Left hindlimb (tissue), 1 donor: Measurements from ENCODE around the gene MB21D2.
"Not testable (repeated sequence)": the region's sequence is repeated elsewhere in the genome, so short reads cannot be mapped to it uniquely, and the experiment has no call there.

Source experiments
- DNase-seq: peaks from one replicate; pipeline ENCODE4 v3.0.0-alpha.2; 2018

Gene MB21D2, protein sequence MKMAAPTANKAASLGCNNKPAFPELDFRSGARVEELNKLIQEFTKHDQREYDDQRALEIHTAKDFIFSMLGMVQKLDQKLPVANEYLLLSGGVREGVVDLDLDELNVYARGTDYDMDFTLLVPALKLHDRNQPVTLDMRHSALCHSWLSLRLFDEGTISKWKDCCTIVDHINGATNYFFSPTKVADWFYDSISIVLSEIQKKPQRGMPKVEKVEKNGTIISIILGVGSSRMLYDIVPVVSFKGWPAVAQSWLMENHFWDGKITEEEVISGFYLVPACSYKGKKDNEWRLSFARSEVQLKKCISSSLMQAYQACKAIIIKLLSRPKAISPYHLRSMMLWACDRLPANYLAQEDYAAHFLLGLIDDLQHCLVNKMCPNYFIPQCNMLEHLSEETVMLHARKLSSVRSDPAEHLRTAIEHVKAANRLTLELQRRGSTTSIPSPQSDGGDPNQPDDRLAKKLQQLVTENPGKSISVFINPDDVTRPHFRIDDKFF

DNA sequence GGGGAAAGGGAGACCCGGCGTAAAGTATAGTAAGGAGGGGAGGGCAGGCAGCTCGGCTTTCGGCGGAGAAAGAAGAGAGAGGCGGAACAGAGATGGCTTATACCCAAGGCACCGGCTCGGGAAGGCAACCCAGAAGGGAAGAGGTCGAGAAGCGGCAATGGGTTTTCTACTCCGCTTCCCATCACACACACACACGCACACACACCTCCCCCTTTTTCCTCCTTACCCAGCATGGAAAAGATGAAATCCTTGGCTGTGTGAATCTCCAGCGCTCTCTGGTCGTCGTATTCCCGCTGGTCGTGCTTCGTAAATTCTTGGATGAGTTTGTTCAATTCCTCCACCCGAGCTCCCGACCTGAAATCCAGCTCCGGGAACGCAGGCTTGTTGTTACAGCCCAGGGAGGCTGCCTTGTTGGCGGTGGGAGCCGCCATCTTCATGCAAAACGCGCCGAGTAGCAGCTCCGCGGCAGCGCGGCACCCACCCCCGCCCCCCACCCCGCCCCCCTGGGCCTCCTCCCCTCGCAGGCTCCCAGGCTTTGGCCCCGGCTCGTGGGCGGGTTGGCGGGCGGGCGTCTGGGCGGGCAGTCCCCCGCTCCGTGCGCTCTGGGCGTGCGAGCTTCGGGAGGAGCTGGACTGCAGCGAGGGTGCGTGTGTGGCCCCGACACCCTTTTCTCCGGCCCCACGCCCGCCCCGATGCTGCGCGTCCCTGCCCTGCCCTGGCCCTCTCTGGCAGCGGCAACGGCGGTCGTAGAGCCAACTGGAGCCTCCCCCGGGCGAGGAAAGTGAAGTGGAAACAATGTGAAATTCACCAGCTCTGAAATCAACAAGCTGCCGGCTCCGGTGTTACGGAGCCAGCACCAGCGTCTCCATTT, at the start of gene MB21D2:
Gene MB21D2 (minus strand): TSS at position 453 of the 871 bp plus-strand sequence. CDS start 16 bp downstream, at position 437.
- peak; percentile 92 for DNase-seq

DNA sequence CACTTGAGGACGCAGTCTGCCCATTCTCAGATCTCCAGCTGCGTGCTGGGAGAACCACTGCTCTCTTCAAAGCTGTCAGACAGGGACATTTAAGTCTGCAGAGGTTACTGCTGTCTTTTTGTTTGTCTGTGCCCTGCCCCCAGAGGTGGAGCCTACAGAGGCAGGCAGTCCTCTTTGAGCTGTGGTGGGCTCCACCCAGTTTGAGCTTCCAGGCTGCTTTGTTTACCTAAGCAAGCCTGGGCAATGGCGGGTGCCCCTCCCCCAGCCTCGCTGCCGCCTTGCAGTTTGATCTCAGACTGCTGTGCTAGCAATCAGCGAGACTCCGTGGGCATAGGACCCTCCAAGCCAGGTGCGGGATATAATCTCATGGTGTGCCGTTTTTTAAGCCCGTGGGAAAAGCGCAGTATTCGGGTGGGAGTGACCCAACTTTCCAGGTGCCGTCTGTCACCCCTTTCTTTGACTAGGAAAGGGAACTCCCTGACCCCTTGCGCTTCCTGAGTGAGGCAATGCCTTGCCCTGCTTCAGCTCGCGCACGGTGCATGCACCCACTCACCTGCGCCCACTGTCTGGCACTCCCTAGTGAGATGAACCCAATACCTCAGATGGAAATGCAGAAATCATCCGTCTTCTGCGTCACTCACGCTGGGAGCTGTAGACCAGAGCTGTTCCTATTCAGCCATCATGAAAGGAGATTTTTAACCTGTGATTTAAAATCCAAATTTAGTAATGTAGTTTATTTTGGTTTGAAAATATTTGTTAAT, 47.5 kb upstream of the MB21D2 start:
- not testable (repeated sequence) for DNase-seq

GRCh38 chr3:192959773-192960172, 42.1 kb upstream of the MB21D2 start:
- no peak for DNase-seq

DNA sequence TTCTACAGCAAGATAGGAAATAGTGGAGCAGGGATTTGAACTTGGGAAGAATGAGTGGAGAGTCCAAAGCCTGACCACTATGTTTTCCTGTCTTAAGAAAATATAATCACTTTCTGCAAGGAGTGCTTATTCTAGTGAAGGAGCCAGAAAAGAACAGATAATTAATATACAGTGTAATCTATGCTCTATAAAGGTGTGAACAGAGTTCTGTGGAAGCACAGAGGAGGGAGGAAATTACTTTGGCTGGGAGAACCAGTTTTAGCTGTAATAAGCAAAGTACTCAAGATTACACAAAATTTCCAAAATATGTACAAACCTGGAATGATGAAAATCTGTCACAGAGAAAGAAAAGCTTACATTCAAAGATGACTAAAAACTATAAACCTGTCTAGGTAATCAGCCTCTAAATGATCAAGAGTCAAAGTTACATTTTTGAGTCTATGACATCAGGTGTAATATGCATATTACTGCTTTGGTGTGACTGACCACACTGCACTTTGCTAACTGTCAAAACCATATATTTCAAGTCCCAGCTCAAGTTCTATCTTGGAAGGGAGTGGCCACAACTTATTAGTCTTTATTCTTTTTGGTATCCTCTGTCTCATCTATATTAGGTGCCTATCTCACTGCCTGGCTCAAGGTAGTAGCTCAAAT, 40.7 kb upstream of the MB21D2 start:
- no peak for DNase-seq

DNA sequence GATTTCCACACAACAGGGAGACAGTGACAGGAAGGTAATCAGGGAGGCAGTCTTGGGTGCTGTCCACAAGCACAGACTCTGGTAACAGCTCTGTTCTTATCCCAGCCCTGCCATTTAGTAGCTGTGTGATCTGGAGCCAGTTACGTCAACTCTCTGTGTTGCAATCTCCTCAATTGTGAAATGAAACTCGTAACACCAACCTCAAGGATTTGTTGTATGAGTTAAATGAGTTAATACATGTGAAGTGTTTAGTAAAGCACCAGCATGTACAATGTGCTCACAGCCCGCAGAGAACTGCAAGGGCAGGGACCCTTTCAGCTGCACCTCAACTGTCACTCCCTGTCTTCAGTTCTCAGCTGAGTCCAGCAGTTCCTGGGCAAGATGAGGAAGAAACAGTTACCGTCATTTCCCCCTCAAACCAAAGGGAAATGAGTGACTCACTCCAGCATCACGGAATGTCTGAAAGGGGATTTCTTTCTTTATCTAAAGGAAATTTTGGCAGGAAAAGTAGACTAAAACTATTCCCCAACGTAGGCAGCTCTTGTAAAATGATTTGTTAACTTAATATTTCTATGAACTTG, 39.9 kb upstream of the MB21D2 start:
- DNase-seq, result peak; percentile 47

DNA sequence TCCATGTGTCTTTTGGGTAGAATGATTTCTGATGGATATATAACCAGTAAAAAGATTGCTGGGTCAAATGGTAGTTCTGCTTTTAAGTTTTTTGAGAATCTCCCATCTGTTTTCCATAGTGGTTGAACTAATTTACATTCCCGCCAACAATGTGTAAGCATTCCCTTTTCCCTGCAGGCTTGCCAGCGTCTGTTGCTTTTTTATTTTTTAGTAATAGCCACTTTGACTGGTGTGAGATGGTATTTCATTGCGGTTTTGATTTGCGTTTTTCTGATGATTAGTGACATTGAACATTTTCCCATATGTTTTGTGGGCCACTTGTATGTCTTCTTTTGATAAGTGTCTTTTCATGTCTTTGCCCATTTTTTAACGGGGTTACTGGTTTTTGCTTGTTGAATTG, 36.3 kb upstream of the MB21D2 start:
- DNase-seq, result no peak

- DNase-seq, result no peak
Observed at GRCh38 chr3:192947421-192947820, 29.8 kb upstream of the MB21D2 start.

- DNase-seq, result no peak
Observed at GRCh38 chr3:192943393-192943792, 25.7 kb upstream of the MB21D2 start.

GRCh38 chr3:192942625-192943024, 25.0 kb upstream of the MB21D2 start:
- DNase-seq, result no peak

- no peak for DNase-seq
Observed at GRCh38 chr3:192940129-192940528, 22.5 kb upstream of the MB21D2 start.

GRCh38 chr3:192935441-192935840, 17.8 kb upstream of the MB21D2 start:
- no peak for DNase-seq

- DNase-seq, result no peak
Observed at GRCh38 chr3:192933779-192934460, 16.3 kb upstream of the MB21D2 start.

GRCh38 chr3:192933259-192933658, 15.6 kb upstream of the MB21D2 start:
- no peak for DNase-seq

- DNase-seq, result no peak
Observed at GRCh38 chr3:192931825-192932224, 14.2 kb upstream of the MB21D2 start.

GRCh38 chr3:192930577-192930976, 12.9 kb upstream of the MB21D2 start:
- DNase-seq, result no peak

DNA sequence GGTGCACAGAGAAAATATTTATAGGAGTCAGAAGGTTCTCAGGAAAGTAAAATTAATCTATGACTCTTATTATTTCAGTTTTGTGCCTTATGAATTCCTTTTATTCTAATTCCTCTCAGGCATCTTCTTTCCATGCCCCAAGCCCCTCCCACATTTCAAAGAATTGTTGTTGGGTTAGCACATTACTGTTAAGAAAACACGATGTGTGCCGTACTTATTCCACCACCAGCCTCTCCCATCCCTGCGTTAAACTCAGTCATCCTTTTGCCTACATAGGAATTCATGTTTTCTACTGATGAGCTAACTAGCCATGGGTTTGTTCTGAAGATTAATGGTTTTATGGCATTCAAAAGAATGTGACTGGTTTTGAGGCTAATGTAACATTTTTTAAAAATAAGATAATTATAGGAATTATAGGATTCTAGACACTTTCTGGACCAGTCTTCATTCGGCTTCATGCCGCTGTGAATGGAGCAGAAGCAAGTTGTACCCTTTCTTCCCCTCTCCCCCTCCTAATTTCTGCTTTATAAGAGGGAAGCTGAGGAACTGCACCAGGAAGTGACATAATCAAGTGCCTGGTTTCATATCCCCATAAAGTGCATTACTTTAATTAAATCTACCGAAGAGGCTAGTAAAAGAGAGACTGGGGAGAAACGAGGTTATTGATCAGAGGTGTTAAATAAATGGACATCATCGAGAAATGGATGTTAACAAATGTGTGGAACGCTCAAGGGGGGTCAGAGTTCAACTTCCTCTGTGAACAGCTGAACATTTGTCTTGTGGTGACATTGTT, 12.3 kb upstream of the MB21D2 start:
- no peak for DNase-seq

DNA sequence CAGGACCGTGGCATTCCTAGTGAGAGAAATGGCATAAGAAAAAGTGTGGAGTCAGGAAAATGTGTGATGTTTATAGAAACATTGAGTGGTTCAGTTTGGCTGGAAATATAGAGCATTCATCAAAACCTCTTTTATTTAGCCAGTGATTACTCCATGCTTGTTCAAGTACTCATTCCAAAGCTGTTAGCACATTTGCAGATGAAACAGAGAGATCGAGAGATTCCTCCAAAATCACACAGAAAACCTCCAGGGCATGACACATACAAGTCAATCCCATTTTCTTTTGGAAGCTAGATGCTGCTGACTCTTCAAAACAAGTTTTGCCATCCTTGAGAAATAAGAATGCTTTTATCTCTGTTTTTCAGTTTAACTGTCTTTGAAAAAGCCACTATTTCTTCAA, 11.5 kb upstream of the MB21D2 start:
- DNase-seq, result no peak

GRCh38 chr3:192928720-192929119, 11.1 kb upstream of the MB21D2 start:
- no peak for DNase-seq

DNA sequence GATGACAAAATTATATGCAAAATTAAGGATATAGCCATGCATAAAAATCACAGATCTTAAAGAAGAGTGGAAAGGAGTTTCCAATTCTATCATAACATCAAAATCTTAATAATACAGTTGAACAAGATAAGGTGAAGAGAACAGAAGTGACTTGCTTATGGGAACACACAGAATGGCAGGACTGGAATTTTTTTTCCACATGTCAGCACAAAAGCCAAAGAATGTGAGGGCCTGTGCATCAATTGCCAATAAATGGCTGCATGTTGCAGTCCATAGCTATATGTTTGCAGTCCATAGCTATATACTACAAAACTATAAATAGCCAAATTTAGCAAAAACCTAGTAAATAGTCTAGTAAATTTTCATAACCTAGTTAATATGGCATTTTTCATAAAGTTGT, 10.4 kb upstream of the MB21D2 start:
- DNase-seq, result no peak

DNA sequence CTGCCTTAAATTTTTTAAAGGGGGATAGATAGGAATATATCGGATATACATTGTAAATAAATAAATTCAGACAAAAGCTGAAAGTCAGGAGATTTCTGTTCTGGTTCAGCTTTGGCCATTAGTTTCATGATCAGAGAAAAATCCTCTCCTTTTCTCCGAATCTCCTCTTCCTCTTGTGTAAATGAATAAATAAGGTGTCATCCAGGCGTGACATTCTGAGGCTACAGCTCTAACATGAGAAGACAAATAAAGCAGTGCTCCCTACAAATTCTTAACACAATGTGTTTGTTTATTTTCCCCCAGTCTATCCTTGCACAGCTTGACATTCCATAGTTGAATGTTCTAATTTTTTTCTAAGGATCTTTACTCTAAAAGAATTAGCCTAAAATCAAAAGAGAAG, 9.4 kb upstream of the MB21D2 start:
- no peak for DNase-seq

GRCh38 chr3:192923731-192924130, 6.1 kb upstream of the MB21D2 start:
- no peak for DNase-seq
